22Rv1 (cell line): Measurements from ENCODE around the gene C1GALT1.

Experiments
- ZFX ChIP-seq: fragments of 450-650 bp; IDR thresholded peaks from 2 replicates; pipeline ENCODE4 v1.6.1; 2017; ENCODE audit warnings: antibody characterized with exemption, borderline replicate concordance
- TF ChIP-seq, protein P1 (sequence below): fragments of 450-650 bp; IDR thresholded peaks from 2 replicates; pipeline ENCODE4 v1.5.1; 2017; ENCODE audit warnings: mild to moderate bottlenecking

GRCh38 chr7:7208520-7208919, 26.2 kb downstream of the C1GALT1 start:
- no peak for TF ChIP-seq ZFX
- TF ChIP-seq, protein P1, sequence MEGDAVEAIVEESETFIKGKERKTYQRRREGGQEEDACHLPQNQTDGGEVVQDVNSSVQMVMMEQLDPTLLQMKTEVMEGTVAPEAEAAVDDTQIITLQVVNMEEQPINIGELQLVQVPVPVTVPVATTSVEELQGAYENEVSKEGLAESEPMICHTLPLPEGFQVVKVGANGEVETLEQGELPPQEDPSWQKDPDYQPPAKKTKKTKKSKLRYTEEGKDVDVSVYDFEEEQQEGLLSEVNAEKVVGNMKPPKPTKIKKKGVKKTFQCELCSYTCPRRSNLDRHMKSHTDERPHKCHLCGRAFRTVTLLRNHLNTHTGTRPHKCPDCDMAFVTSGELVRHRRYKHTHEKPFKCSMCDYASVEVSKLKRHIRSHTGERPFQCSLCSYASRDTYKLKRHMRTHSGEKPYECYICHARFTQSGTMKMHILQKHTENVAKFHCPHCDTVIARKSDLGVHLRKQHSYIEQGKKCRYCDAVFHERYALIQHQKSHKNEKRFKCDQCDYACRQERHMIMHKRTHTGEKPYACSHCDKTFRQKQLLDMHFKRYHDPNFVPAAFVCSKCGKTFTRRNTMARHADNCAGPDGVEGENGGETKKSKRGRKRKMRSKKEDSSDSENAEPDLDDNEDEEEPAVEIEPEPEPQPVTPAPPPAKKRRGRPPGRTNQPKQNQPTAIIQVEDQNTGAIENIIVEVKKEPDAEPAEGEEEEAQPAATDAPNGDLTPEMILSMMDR = no peak
